HepG2 (cell line): ENCODE results near the gene TXNRD1. TPM values are rescaled to one million over a fixed set of nuclear protein-coding genes. Genes with fewer than 3 reads are reported as not detected.
A peak's percentile ranks its signal among the peaks of the same experiment; 100 is the strongest.

Source experiments
- ARNT2 ChIP-seq: sonication (generic); formaldehyde crosslinking; IDR thresholded peaks from 2 replicates; pipeline ENCODE4 v1.8.0; 2022; ENCODE audit warnings: mild to moderate bottlenecking, low read depth, missing genetic modification reagents, moderate library complexity
- HCFC1 ChIP-seq: fragments of 150-350 bp; IDR thresholded peaks from 2 replicates; pipeline ENCODE4 v1.6.1; 2014; ENCODE audit warnings: low read depth, low read length
- HDAC6 ChIP-seq: fragments of 200-600 bp; sonication (generic); IDR thresholded peaks from 2 replicates; pipeline ENCODE4 v1.7.0; 2017; ENCODE audit warnings: mild to moderate bottlenecking, antibody characterized with exemption, low read length, low read depth
- MYC ChIP-seq: sonication (generic); formaldehyde crosslinking; IDR thresholded peaks from 2 replicates; pipeline ENCODE4 v1.9.0; 2021; ENCODE audit warnings: missing genetic modification reagents, borderline replicate concordance
- NFYC ChIP-seq: IDR thresholded peaks from 2 replicates; pipeline ENCODE4 v1.6.1; 2016; ENCODE audit warnings: missing genetic modification reagents, missing compliant biosample characterization
- PPARG ChIP-seq: conservative IDR thresholded peaks from 2 replicates; pipeline ENCODE4 v1.6.1; 2016; ENCODE audit warnings: missing biosample characterization, missing genetic modification reagents
- PRDM4 ChIP-seq: sonication (generic); formaldehyde crosslinking; IDR thresholded peaks from 2 replicates; pipeline ENCODE4 v1.9.0; 2021; ENCODE audit warnings: missing genetic modification reagents, borderline replicate concordance
- RFXANK ChIP-seq: IDR thresholded peaks from 2 replicates; pipeline ENCODE4 v1.6.1; 2016
- SNAPC5 ChIP-seq: sonication (generic); formaldehyde crosslinking; IDR thresholded peaks from 2 replicates; pipeline ENCODE4 v1.8.1; 2023; ENCODE audit warnings: mild to moderate bottlenecking, missing genetic modification reagents, borderline replicate concordance
- SRY ChIP-seq: sonication (generic); formaldehyde crosslinking; IDR thresholded peaks from 2 replicates; pipeline ENCODE4 v1.8.0; 2022; ENCODE audit warnings: mild to moderate bottlenecking, missing genetic modification reagents
- SSRP1 ChIP-seq: IDR thresholded peaks from 2 replicates; pipeline ENCODE4 v1.6.1; 2016; ENCODE audit warnings: control low read depth
- TCF7 ChIP-seq: sonication (generic); IDR thresholded peaks from 2 replicates; pipeline ENCODE4 v1.6.1; 2016; ENCODE audit warnings: antibody characterized with exemption, low read depth
- TCF7L2 ChIP-seq: IDR thresholded peaks from 2 replicates; pipeline ENCODE4 v1.6.1; 2011; ENCODE audit warnings: mild to moderate bottlenecking, low read depth, low read length, moderate library complexity
- ZBTB37 ChIP-seq: sonication (generic); formaldehyde crosslinking; IDR thresholded peaks from 2 replicates; pipeline ENCODE4 v1.4.0; 2020; ENCODE audit warnings: mild to moderate bottlenecking, missing genetic modification reagents
- ZNF232 ChIP-seq: sonication (generic); formaldehyde crosslinking; IDR thresholded peaks from 2 replicates; pipeline ENCODE4 v1.4.0; 2020; ENCODE audit warnings: missing genetic modification reagents, borderline replicate concordance
- ZNF709 ChIP-seq: sonication (generic); formaldehyde crosslinking; IDR thresholded peaks from 2 replicates; pipeline ENCODE4 v1.5.0; 2020; ENCODE audit warnings: mild to moderate bottlenecking, missing genetic modification reagents
- polyA plus RNA-seq, 8 experiments: library from polyadenylated mRNA; depleted of rRNA in 3 of 8; stranded (reverse) in 7 of 8; unstranded in 1 of 8; fragments of >200 nt; fragmentation: Illumina TruSeq in 4 of 8; extraction: Trizol in 4 of 8; gene quantifications; 2 replicates each; pipeline versions ENCODE4 v1.2.1 to v1.2.3, GENCODE V29; 2011 to 2016; ENCODE audit warnings: low read depth in 4 of 8, missing spikeins in 1 of 8, mixed read lengths in 1 of 8; ENCODE audit not compliant: insufficient read depth in 1 of 8
- total RNA-seq, 5 experiments: library from RNA; depleted of rRNA; stranded (reverse); fragments of >200 nt; fragmentation: Illumina TruSeq; extraction: Trizol; gene quantifications; 2 replicates each; pipeline ENCODE4 v1.2.3, GENCODE V29; 2016; ENCODE audit warnings: low read depth in 1 of 5
- TF ChIP-seq, protein P1 (sequence below): sonication (generic); formaldehyde crosslinking; IDR thresholded peaks from 2 replicates; pipeline ENCODE4 v1.5.1; 2020; ENCODE audit warnings: mild to moderate bottlenecking, missing genetic modification reagents, moderate library complexity
- TF ChIP-seq, protein P2 (sequence below): sonication (generic); formaldehyde crosslinking; IDR thresholded peaks from 2 replicates; pipeline ENCODE4 v1.5.0; 2020; ENCODE audit warnings: mild to moderate bottlenecking, missing genetic modification reagents
- TF ChIP-seq, protein P3 (sequence below): sonication (generic); formaldehyde crosslinking; IDR thresholded peaks from 2 replicates; pipeline ENCODE4 v1.5.0; 2020; ENCODE audit warnings: mild to moderate bottlenecking, missing genetic modification reagents

Gene TXNRD1
- total and polyA plus RNA-seq, 2 of the 13 experiments (the other 11 are each of a cell fraction or from before 2014, with no cell fraction given): 54.0 to 190 TPM

DNA sequence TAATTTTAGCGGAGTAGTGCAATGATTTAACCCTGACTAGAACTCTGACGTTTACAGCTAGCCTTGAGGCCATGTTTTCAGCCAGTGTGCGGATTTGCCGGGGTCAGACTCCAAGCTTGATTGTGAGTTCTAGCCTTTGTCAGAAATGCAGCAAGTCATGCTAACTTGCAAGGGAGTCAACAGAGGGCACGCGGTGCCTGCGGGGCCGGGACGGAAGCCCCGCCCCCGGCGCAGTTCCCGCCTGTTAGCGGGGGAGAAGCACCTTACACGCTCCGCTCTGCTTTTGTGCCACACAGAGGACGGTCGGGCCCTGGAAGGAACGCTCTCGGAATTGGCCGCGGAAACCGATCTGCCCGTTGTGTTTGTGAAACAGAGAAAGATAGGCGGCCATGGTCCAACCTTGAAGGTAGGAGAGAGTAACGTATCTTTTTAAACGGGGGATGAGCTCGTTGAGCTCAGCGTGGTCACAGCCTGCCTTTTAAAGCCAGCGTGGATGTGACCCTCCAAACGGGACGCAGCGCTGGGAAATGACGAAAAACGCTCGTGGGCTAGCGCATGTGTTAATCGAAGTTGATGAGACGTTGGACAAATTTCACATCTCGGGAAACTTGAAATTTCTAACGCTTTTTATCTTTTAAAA is 73.2 kb downstream of the TXNRD1 start (continued):
- TF ChIP-seq ARNT2 (CRISPR knock-in tag) (peak; percentile 63; the same call in 1 of the 2 replicates), RFXANK (peak; percentile 66), ZNF709 (CRISPR knock-in tag) (peak; percentile 72), MYC (CRISPR knock-in tag) (peak; percentile 90), PPARG (peak; percentile 68), TCF7L2 (no peak), HCFC1 (no peak), ZBTB37 (CRISPR knock-in tag) (no peak), SRY (peak; percentile 68; the same call in 1 of the 2 replicates), SSRP1 (CRISPR knock-in tag) (no peak), TCF7 (no peak), PRDM4 (CRISPR knock-in tag) (no peak), NFYC (peak; percentile 55), HDAC6 (no peak), ZNF232 (peak; percentile 90), SNAPC5 (peak; percentile 86; the same call in 1 of the 2 replicates)
- TF ChIP-seq, protein P1, sequence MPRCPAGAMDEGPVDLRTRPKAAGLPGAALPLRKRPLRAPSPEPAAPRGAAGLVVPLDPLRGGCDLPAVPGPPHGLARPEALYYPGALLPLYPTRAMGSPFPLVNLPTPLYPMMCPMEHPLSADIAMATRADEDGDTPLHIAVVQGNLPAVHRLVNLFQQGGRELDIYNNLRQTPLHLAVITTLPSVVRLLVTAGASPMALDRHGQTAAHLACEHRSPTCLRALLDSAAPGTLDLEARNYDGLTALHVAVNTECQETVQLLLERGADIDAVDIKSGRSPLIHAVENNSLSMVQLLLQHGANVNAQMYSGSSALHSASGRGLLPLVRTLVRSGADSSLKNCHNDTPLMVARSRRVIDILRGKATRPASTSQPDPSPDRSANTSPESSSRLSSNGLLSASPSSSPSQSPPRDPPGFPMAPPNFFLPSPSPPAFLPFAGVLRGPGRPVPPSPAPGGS (CRISPR knock-in tag): peak; percentile 83; the same call in 1 of the 2 replicates
- TF ChIP-seq, protein P2, sequence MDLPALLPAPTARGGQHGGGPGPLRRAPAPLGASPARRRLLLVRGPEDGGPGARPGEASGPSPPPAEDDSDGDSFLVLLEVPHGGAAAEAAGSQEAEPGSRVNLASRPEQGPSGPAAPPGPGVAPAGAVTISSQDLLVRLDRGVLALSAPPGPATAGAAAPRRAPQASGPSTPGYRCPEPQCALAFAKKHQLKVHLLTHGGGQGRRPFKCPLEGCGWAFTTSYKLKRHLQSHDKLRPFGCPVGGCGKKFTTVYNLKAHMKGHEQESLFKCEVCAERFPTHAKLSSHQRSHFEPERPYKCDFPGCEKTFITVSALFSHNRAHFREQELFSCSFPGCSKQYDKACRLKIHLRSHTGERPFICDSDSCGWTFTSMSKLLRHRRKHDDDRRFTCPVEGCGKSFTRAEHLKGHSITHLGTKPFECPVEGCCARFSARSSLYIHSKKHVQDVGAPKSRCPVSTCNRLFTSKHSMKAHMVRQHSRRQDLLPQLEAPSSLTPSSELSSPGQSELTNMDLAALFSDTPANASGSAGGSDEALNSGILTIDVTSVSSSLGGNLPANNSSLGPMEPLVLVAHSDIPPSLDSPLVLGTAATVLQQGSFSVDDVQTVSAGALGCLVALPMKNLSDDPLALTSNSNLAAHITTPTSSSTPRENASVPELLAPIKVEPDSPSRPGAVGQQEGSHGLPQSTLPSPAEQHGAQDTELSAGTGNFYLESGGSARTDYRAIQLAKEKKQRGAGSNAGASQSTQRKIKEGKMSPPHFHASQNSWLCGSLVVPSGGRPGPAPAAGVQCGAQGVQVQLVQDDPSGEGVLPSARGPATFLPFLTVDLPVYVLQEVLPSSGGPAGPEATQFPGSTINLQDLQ (CRISPR knock-in tag): no peak
- TF ChIP-seq, protein P3, sequence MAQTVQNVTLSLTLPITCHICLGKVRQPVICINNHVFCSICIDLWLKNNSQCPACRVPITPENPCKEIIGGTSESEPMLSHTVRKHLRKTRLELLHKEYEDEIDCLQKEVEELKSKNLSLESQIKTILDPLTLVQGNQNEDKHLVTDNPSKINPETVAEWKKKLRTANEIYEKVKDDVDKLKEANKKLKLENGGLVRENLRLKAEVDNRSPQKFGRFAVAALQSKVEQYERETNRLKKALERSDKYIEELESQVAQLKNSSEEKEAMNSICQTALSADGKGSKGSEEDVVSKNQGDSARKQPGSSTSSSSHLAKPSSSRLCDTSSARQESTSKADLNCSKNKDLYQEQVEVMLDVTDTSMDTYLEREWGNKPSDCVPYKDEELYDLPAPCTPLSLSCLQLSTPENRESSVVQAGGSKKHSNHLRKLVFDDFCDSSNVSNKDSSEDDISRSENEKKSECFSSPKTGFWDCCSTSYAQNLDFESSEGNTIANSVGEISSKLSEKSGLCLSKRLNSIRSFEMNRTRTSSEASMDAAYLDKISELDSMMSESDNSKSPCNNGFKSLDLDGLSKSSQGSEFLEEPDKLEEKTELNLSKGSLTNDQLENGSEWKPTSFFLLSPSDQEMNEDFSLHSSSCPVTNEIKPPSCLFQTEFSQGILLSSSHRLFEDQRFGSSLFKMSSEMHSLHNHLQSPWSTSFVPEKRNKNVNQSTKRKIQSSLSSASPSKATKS (CRISPR knock-in tag): 0 out of 2 replicates have a peak, but pooled peaks have one; percentile 48
